Loucy (cell line): Measurements from ENCODE around the gene SHROOM3.

Experiments
- EZH2phosphoT487 ChIP-seq: fragments of 200-600 bp; IDR thresholded peaks from 2 replicates; pipeline ENCODE4 v1.6.1; 2018; ENCODE audit warnings: antibody characterized with exemption, mild to moderate bottlenecking, moderate library complexity, borderline replicate concordance
- TF ChIP-seq, protein P1 (sequence below): fragments of 200-600 bp; sonication (generic); conservative IDR thresholded peaks from 2 replicates; pipeline ENCODE4 v1.5.1; 2014; ENCODE audit warnings: mild to moderate bottlenecking, antibody characterized with exemption, low read length

DNA sequence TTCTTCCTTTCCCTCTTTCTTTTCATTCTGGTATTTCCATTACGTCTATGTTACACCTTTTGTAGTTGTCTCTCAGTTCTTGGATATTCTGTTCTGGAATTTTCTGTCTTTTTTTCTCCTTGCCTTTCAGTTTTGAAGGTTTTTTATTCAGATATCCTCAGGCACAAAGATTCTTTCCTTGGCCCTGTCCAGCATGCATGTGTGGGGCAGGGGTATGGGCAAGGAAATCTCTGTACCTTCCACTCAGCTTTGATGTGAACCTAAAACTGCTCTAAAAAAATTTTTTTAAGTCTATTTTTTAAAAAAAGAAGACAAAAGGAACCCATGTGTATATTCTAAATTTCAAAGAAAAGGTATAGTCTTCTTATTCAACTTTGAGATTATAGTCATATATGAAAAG lies 282.4 kb downstream of the SHROOM3 start:
- TF ChIP-seq, protein P1, sequence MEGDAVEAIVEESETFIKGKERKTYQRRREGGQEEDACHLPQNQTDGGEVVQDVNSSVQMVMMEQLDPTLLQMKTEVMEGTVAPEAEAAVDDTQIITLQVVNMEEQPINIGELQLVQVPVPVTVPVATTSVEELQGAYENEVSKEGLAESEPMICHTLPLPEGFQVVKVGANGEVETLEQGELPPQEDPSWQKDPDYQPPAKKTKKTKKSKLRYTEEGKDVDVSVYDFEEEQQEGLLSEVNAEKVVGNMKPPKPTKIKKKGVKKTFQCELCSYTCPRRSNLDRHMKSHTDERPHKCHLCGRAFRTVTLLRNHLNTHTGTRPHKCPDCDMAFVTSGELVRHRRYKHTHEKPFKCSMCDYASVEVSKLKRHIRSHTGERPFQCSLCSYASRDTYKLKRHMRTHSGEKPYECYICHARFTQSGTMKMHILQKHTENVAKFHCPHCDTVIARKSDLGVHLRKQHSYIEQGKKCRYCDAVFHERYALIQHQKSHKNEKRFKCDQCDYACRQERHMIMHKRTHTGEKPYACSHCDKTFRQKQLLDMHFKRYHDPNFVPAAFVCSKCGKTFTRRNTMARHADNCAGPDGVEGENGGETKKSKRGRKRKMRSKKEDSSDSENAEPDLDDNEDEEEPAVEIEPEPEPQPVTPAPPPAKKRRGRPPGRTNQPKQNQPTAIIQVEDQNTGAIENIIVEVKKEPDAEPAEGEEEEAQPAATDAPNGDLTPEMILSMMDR = no peak
- TF ChIP-seq EZH2phosphoT487 = no peak
